GM19239 (cell line): Measurements from ENCODE around the gene AHRR.

Experiments used
- DNase-seq: peaks from one replicate; pipeline ENCODE4 v3.0.0; 2011; ENCODE audit warnings: low spot score; ENCODE audit not compliant: insufficient read length
- FAIRE-seq: peaks from 2 replicates; lab custom pipeline; 2011; peaks lifted over from hg19 to GRCh38; lab: Jason Lieb, UNC

Gene AHRR

GRCh38 chr5:448061-448765 lies 126.7 kb downstream of the AHRR start:
- FAIRE-seq (no peak), DNase-seq (no peak)

GRCh38 chr5:448766-449090 lies 127.2 kb downstream of the AHRR start:
- FAIRE-seq = no peak
- DNase-seq = no peak

GRCh38 chr5:449151-449550 lies 127.6 kb downstream of the AHRR start:
- FAIRE-seq = no peak
- DNase-seq = no peak

GRCh38 chr5:451587-452458 lies 130.3 kb downstream of the AHRR start:
- FAIRE-seq (no peak), DNase-seq (no peak)

- no peak for FAIRE-seq
- DNase-seq = no peak
Measured at GRCh38 chr5:452978-453710, 131.6 kb downstream of the AHRR start.

GRCh38 chr5:453725-454481 lies 132.4 kb downstream of the AHRR start:
- DNase-seq = no peak
- no peak for FAIRE-seq

GRCh38 chr5:454936-455335 lies 133.4 kb downstream of the AHRR start:
- FAIRE-seq = no peak
- DNase-seq = no peak

GRCh38 chr5:455806-456205 lies 134.3 kb downstream of the AHRR start:
- FAIRE-seq = no peak

GRCh38 chr5:456351-457194 lies 135.1 kb downstream of the AHRR start:
- no peak for DNase-seq
- FAIRE-seq = no peak

More at GRCh38 chr5:455806-456205, 134.3 kb downstream of the AHRR start:
- DNase-seq = no peak

GRCh38 chr5:457195-457961 lies 135.9 kb downstream of the AHRR start:
- DNase-seq = no peak
- FAIRE-seq = no peak

- no peak for DNase-seq
- no peak for FAIRE-seq
Measured at GRCh38 chr5:458547-459353, 137.2 kb downstream of the AHRR start.

GRCh38 chr5:459562-460272 lies 138.2 kb downstream of the AHRR start:
- DNase-seq (no peak), FAIRE-seq (no peak)

- FAIRE-seq (no peak), DNase-seq (no peak)
Measured at GRCh38 chr5:460273-460625, 138.7 kb downstream of the AHRR start.

- no peak for FAIRE-seq
- DNase-seq = no peak
Measured at GRCh38 chr5:462051-462481, 140.6 kb downstream of the AHRR start.

GRCh38 chr5:463301-463700 lies 141.8 kb downstream of the AHRR start:
- DNase-seq = no peak
- no peak for FAIRE-seq

- DNase-seq (no peak), FAIRE-seq (no peak)
Measured at GRCh38 chr5:463952-464351, 142.4 kb downstream of the AHRR start.

GRCh38 chr5:464446-464842 lies 142.9 kb downstream of the AHRR start:
- no peak for FAIRE-seq
- DNase-seq = no peak
